ENCODE measurements around the gene CLTCL1. TPM values are rescaled to one million over a fixed set of nuclear protein-coding genes. Genes with fewer than 3 reads are reported as not detected.

Gene CLTCL1
- total and polyA plus RNA-seq, 9 of the 15 experiments (the other 6 are each of a cell fraction or from before 2014, with no cell fraction given): 1.1 to 11.7 (median 5.0) TPM

- TF ChIP-seq ELF4 (CRISPR knock-in tag; IDR thresholded peaks at IDR 0.05) (no peak), YY1 (IDR thresholded peaks at IDR 0.05; ENCODE audit: borderline replicate concordance in 1 of 3, control insufficient read depth in 1 of 3, extremely low read depth in 1 of 3, insufficient read depth in 3 of 3, insufficient read length in 1 of 3, insufficient replicate concordance in 2 of 3, low read depth in 1 of 3, low read length in 2 of 3) (no peak), TOE1 (IDR thresholded peaks at IDR 0.05; ENCODE audit: borderline replicate concordance) (no peak), TOE1 (CRISPR knock-in tag; IDR thresholded peaks at IDR 0.05; ENCODE audit: borderline replicate concordance, low read depth) (no peak), PREB (CRISPR knock-in tag; IDR thresholded peaks at IDR 0.05) (no peak), THAP12 (CRISPR knock-in tag; IDR thresholded peaks at IDR 0.05) (peak; percentile 74; the same call in 1 of the 2 replicates), ZNF175 (CRISPR knock-in tag; IDR thresholded peaks at IDR 0.05; ENCODE audit: low read depth) (no peak), ETV1 (tag; conservative IDR thresholded peaks at IDR 0.05; ENCODE audit: low read depth) (no peak), ESRRB (CRISPR knock-in tag; IDR thresholded peaks at IDR 0.05; ENCODE audit: borderline replicate concordance) (no peak), CBFA2T3 (IDR thresholded peaks at IDR 0.05) (no peak), HDAC6 (IDR thresholded peaks at IDR 0.05; ENCODE audit: low read depth, low read length) (no peak), POLR2AphosphoS2 (IDR thresholded peaks at IDR 0.05; ENCODE audit: low read length) (no peak), NFIC (IDR thresholded peaks at IDR 0.05) (no peak), USF2 (CRISPR knock-in tag; IDR thresholded peaks at IDR 0.05) (0 out of 2 replicates have a peak, but pooled peaks have one; percentile 1), E4F1 (CRISPR knock-in tag; IDR thresholded peaks at IDR 0.05; ENCODE audit: borderline replicate concordance) (no peak), NEUROD1 (IDR thresholded peaks at IDR 0.05; ENCODE audit: borderline replicate concordance, low read depth, low read length, partially characterized antibody) (no peak), ZNF449 (CRISPR knock-in tag; IDR thresholded peaks at IDR 0.05) (no peak), PHF20 (IDR thresholded peaks at IDR 0.05; ENCODE audit: partially characterized antibody) (no peak), NR2F6 (CRISPR knock-in tag; IDR thresholded peaks at IDR 0.05) (no peak)
Measured at GRCh38 chr22:19201130-19201868, 90.2 kb downstream of the CLTCL1 start (continued).
